ENCODE data around the gene PFKP.

The PFKP gene

GRCh38 chr10:3067118-3067858 is at the start of gene PFKP:
Gene PFKP (plus strand): TSS chr10:3067548. CDS start chr10:3067596, 48 bp downstream.
- TF ChIP-seq CTCF (IDR thresholded peaks at IDR 0.05; ENCODE audit: low read depth, low read length), result no peak
- H3K4me3 ChIP-seq (ENCODE audit: low read depth, low read length), result peak within 1 kb of the TSS; percentile 90

DNA sequence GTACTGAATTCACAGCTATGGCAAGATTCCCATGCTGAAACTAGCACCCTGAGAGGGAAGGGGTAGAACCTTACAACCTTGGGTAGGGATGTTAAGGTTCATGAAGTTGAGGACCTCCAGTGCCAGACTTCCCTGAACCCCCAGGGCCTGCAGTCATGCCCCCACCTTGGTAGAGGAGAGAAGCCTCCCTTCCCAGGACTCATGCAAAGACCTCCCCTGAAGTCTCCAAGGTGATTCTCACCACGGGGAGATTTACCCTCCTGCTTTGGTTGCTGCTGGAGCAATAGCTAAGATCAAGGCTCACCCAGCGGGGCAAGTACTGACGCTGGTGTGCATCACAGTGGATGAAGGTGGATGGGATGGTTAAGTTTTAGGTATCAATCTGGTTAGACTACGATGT is 49.1 kb upstream of the PFKP start:
- no peak for TF ChIP-seq CTCF (IDR thresholded peaks at IDR 0.05; ENCODE audit: low read depth, low read length)
- no peak overlapping the region for H3K4me3 ChIP-seq (ENCODE audit: low read depth, low read length)

GRCh38 chr10:3020311-3020710 is 47.0 kb upstream of the PFKP start:
- TF ChIP-seq CTCF (IDR thresholded peaks at IDR 0.05; ENCODE audit: low read depth, low read length), result no peak
- no peak overlapping the region for H3K4me3 ChIP-seq (ENCODE audit: low read depth, low read length)

- no peak overlapping the region for H3K4me3 ChIP-seq (ENCODE audit: low read depth, low read length)
- TF ChIP-seq CTCF (IDR thresholded peaks at IDR 0.05; ENCODE audit: low read depth, low read length), result no peak
Observed at GRCh38 chr10:3020881-3021280, 46.5 kb upstream of the PFKP start.

DNA sequence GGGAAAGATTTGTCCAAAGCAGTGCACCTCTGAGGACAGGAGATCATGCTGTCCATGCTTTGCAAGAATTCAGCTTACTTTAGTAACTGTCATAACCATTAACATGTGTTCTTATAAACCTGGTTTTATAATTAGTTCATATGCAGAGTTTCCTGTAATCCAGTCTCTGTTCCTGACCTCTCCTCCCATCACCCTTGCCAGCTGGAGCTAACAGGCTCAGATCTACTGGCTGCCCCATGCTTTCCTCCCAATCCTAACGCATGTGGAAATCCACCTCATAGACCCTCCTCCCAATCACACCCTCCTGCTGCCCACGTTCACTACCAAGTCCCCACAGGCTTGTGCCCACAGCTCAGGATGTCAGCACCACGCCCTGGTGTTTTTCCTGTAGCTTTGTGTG is 45.3 kb upstream of the PFKP start:
- TF ChIP-seq CTCF (IDR thresholded peaks at IDR 0.05; ENCODE audit: low read depth, low read length), result no peak

DNA sequence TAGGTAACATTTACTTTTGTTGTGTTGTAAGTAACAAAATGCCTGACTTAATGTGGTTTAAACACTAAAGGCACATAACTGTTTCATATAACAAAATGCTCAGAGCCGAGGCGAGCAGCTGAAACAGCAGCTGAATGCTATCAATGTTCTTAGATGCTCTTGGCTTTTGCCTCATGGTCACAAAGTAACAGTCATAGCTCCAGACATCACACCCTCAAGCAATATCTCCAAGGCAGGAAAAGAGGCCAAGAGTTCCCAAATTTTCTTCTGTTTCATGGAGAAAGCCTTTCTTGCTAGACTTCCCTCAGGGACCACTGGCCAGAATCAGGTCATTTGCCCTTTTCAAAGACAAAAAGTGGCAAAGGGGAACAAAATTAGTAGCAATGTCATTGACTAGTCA is 43.5 kb upstream of the PFKP start:
- TF ChIP-seq CTCF (IDR thresholded peaks at IDR 0.05; ENCODE audit: low read depth, low read length), result no peak
- H3K4me3 ChIP-seq (ENCODE audit: low read depth, low read length), result no peak overlapping the region

More for the DNA sequence above, 45.3 kb upstream of the PFKP start:
- no peak overlapping the region for H3K4me3 ChIP-seq (ENCODE audit: low read depth, low read length)

DNA sequence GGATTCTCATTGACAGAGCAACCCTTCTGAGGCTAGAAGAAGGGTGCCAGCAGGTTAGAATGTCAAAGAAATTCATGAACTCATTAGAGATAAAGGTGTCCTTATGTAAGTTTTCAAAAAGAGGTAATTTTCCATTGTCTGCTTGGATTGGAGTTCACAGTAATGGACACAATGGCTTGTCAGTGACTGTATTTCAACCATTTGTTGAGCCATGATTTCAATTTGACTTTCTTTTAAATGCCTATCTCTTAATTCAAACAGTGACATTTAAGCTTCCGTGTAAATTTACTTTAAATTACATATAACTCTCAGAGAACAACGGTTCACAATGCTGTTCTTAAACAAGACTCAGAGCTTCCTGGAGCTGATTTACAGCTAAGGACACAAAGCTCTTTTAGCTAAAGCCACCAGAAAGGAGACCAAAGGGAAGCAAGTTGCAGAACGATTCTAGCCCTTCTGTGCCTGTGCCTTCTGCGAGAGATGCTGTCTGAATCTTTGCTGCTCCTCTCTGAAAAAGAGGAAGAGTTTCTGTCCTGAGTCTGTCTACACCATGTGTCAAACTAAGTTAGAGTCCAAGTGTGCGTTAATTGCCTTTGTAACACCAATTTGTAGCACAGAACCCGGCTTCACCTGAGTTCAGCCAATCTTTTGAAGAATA is 42.2 kb upstream of the PFKP start:
- TF ChIP-seq CTCF (IDR thresholded peaks at IDR 0.05; ENCODE audit: low read depth, low read length), result no peak

More for the DNA sequence above, 42.2 kb upstream of the PFKP start:
- no peak overlapping the region for H3K4me3 ChIP-seq (ENCODE audit: low read depth, low read length)

Measured in WI38 (cell line).